K562 (cell line): Measurements from ENCODE around the gene CHRNG. TPM values are rescaled to one million over a fixed set of nuclear protein-coding genes. Genes with fewer than 3 reads are reported as not detected.

ENCODE experiments used
- ATAC-seq: fragments of 200-7000 bp; cut with Tn5 transposase; 3 replicates; pipeline ENCODE4 v1.9.1; 2020; ENCODE audit warnings: moderate library complexity
- BruUV-seq: library from RNA; stranded (reverse); fragments of 400-500 nt; replicated peaks from 2 replicates; lab custom pipeline; 2021; lab: Mats Ljungman, UMichigan
- CTCF ChIA-PET: fragments of 300-600 bp; formaldehyde crosslinking; extraction: SDS; loops from one replicate; lab custom pipeline; 2021; ENCODE audit warnings: low intra/inter-chr PET ratio; lab: Yijun Ruan, JAX
- POLR2A ChIA-PET: fragments of 300-600, 350-650 bp; sonication (Branson Sonifier 250); formaldehyde crosslinking; extraction: SDS; loops from one replicate; lab custom pipeline; 2021; ENCODE audit warnings: antibody characterized with exemption, inconsistent platforms; lab: Yijun Ruan, JAX
- DNase-seq, 4 experiments: peaks; one replicate each; pipeline versions ENCODE4 v3.0.0 to v3.0.0-alpha.2; 2011 to 2018; ENCODE audit warnings: low spot score in 3 of 4, mixed read lengths in 3 of 4; ENCODE audit errors: extremely low read depth in 1 of 4
- FAIRE-seq: peaks from 2 replicates; lab custom pipeline; 2011; peaks lifted over from hg19 to GRCh38; lab: Jason Lieb, UNC
- H2AFZ ChIP-seq: 2 replicates; pipeline ENCODE4 v1.6.0; 2011; ENCODE audit warnings: low read depth, low read length, control low read depth, inconsistent platforms
- H3K27ac ChIP-seq: fragments of 200-600 bp; 3 replicates; pipeline ENCODE4 v1.8.0; 2011; ENCODE audit warnings: low read depth, mild to moderate bottlenecking, control low read depth, inconsistent platforms, low read length, moderate library complexity, mixed read lengths; ENCODE audit errors: extremely low read depth
- H3K27me3 ChIP-seq, 2 experiments: fragments of 300-600 bp in 1 of 2; 2 replicates in 1 of 2; 3 replicates in 1 of 2; pipeline versions ENCODE4 v1.6.0 to v1.8.0; 2011; ENCODE audit warnings: inconsistent platforms in 2 of 2, low read length in 2 of 2, mild to moderate bottlenecking in 1 of 2, mixed read lengths in 1 of 2, moderate library complexity in 1 of 2; ENCODE audit not compliant: control insufficient read depth in 2 of 2, insufficient read depth in 2 of 2
- H3K36me3 ChIP-seq: fragments of 300-600 bp; 3 replicates; pipeline ENCODE4 v1.8.0; 2011; ENCODE audit warnings: mild to moderate bottlenecking, low read length, inconsistent platforms; ENCODE audit not compliant: control insufficient read depth, insufficient read depth
- H3K4me1 ChIP-seq, 2 experiments: fragments of 200-600 bp in 1 of 2; replicated peaks in 1 of 2; 2 replicates in 1 of 2; 3 replicates in 1 of 2; pipeline versions ENCODE4 v1.5.1 to v1.8.0; 2011; ENCODE audit warnings: inconsistent platforms in 2 of 2, low read length in 2 of 2, mild to moderate bottlenecking in 1 of 2, mixed read lengths in 1 of 2, moderate library complexity in 1 of 2; ENCODE audit not compliant: control insufficient read depth in 2 of 2, insufficient read depth in 2 of 2
- H3K4me2 ChIP-seq: 2 replicates; pipeline ENCODE4 v1.6.1; 2011; ENCODE audit warnings: low read length, control low read depth, inconsistent platforms, mixed read lengths; ENCODE audit not compliant: insufficient read depth
- H3K4me3 ChIP-seq: fragments of 200-600 bp; sonication (generic), shearing (Covaris generic); 2 replicates; pipeline ENCODE4 v1.5.1; 2016; ENCODE audit warnings: control low read depth, inconsistent platforms
- H3K79me2 ChIP-seq: fragments of 200-600 bp; 3 replicates; pipeline ENCODE4 v1.8.0; 2011; ENCODE audit warnings: low read length, inconsistent platforms; ENCODE audit not compliant: control insufficient read depth, insufficient read depth
- H3K9ac ChIP-seq, 2 experiments: 2 replicates each; pipeline versions ENCODE4 v1.6.0 to v1.6.1; 2011; ENCODE audit warnings: low read depth in 2 of 2, low read length in 2 of 2, control low read depth in 1 of 2, inconsistent platforms in 1 of 2, mild to moderate bottlenecking in 1 of 2, mixed read lengths in 1 of 2; ENCODE audit not compliant: insufficient read depth in 1 of 2
- H3K9me1 ChIP-seq: one replicate; pipeline ENCODE4 v1.6.0; 2011; ENCODE audit warnings: inconsistent platforms, mild to moderate bottlenecking, low read length, moderate library complexity; ENCODE audit not compliant: control insufficient read depth, insufficient read depth
- H3K9me3 ChIP-seq: replicated peaks from 2 replicates; pipeline ENCODE4 v1.5.1; 2011; ENCODE audit warnings: low read depth, low read length, inconsistent platforms; ENCODE audit not compliant: control insufficient read depth, insufficient read depth
- H4K20me1 ChIP-seq: replicated peaks from 2 replicates; pipeline ENCODE4 v1.6.1; 2011; ENCODE audit warnings: low read length, inconsistent platforms, mixed read lengths; ENCODE audit not compliant: control insufficient read depth, insufficient read depth
- CTCFL ChIP-seq: IDR thresholded peaks from 2 replicates; pipeline ENCODE4 v1.6.1; 2011; ENCODE audit warnings: borderline replicate concordance, low read depth, mild to moderate bottlenecking, moderate library complexity, low read length; ENCODE audit not compliant: insufficient read depth, poor library complexity, severe bottlenecking
- DACH1 ChIP-seq: fragments of 450-650 bp; IDR thresholded peaks from 2 replicates; pipeline ENCODE4 v1.6.1; 2018; ENCODE audit not compliant: partially characterized antibody
- EP300 ChIP-seq: IDR thresholded peaks from 2 replicates; pipeline ENCODE4 v1.6.1; 2012; ENCODE audit warnings: low read length, improper control_type of control experiment
- HNRNPUL1 ChIP-seq: fragments of 200-400 bp; formaldehyde crosslinking; IDR thresholded peaks from 2 replicates; pipeline ENCODE4 v1.6.1; 2017; ENCODE audit warnings: low read length
- NR1H2 ChIP-seq: sonication (generic); formaldehyde crosslinking; IDR thresholded peaks from 2 replicates; pipeline ENCODE4 v1.4.0; 2020; ENCODE audit warnings: mild to moderate bottlenecking, missing genetic modification reagents
- NR2F6 ChIP-seq: fragments of 450-650 bp; formaldehyde crosslinking; IDR thresholded peaks from 2 replicates; pipeline ENCODE4 v1.4.0; 2020; ENCODE audit warnings: mild to moderate bottlenecking
- PPARD ChIP-seq: fragments of 250-450 bp; sonication (Bioruptor Pico); IDR thresholded peaks from 2 replicates; pipeline ENCODE4 v1.8.0; 2022; ENCODE audit warnings: inconsistent platforms, mild to moderate bottlenecking, moderate library complexity
- PTRF ChIP-seq: fragments of 450-650 bp; IDR thresholded peaks from 2 replicates; pipeline ENCODE4 v1.6.1; 2016; ENCODE audit warnings: mild to moderate bottlenecking, missing genetic modification characterization, missing compliant biosample characterization
- RBFOX2 ChIP-seq: fragments of 200-400 bp; formaldehyde crosslinking; IDR thresholded peaks from 2 replicates; pipeline ENCODE4 v1.6.1; 2017; ENCODE audit warnings: low read depth, mild to moderate bottlenecking, low read length, moderate library complexity
- SOX6 ChIP-seq: fragments of 450-650 bp; IDR thresholded peaks from 2 replicates; pipeline ENCODE4 v1.6.1; 2014; ENCODE audit warnings: mild to moderate bottlenecking
- TAF7 ChIP-seq: fragments of 450-650 bp; IDR thresholded peaks from 2 replicates; pipeline ENCODE4 v1.6.1; 2016; ENCODE audit warnings: missing genetic modification characterization, missing compliant biosample characterization
- ZBTB43 ChIP-seq: sonication (generic); formaldehyde crosslinking; IDR thresholded peaks from 2 replicates; pipeline ENCODE4 v1.8.0; 2023; ENCODE audit warnings: mild to moderate bottlenecking, missing genetic modification reagents
- ZNF121 ChIP-seq: sonication (generic); formaldehyde crosslinking; conservative IDR thresholded peaks from 2 replicates; pipeline ENCODE4 v1.8.0; 2022; ENCODE audit warnings: missing genetic modification reagents
- ZNF232 ChIP-seq: sonication (generic); formaldehyde crosslinking; IDR thresholded peaks from 2 replicates; pipeline ENCODE4 v1.8.0; 2022; ENCODE audit warnings: mild to moderate bottlenecking, missing genetic modification reagents
- ZNF518B ChIP-seq: fragments of 250-450 bp; sonication (Bioruptor Pico); IDR thresholded peaks from 2 replicates; pipeline ENCODE4 v1.5.0; 2021; ENCODE audit warnings: mild to moderate bottlenecking, moderate library complexity
- ZNF707 ChIP-seq: fragments of 250-450 bp; sonication (Bioruptor Pico); conservative IDR thresholded peaks from 2 replicates; pipeline ENCODE4 v1.8.0; 2022; ENCODE audit warnings: inconsistent platforms, mild to moderate bottlenecking, moderate library complexity
- ZSCAN32 ChIP-seq: fragments of 450-650 bp; formaldehyde crosslinking; IDR thresholded peaks from 2 replicates; pipeline ENCODE4 v1.4.0; 2020; ENCODE audit warnings: mild to moderate bottlenecking, moderate library complexity
- WGBS: fragments of 100-300 bp; shearing (Covaris generic); methylation state at CpG from one replicate; pipeline ENCODE4 v1.1.6; 2016; ENCODE audit warnings: low coverage, mixed read lengths; ENCODE audit not compliant: insufficient coverage; ENCODE audit errors: missing lambda C conversion rate; 5-methylcytosine and 5-hydroxymethylcytosine counted together
- in situ Hi-C: fragments of 300-500 bp; cut with MboI; formaldehyde crosslinking; loops from 4 replicates; pipeline ENCODE4 v1.15.0; 2018; ENCODE audit warnings: inconsistent platforms, mixed read lengths
- intact Hi-C: fragments of 100-400 bp; cut with micrococcal nuclease; formaldehyde crosslinking; loops from 2 replicates; pipeline ENCODE4 v1.14.2; 2022
- polyA plus RNA-seq, 8 experiments: library from polyadenylated mRNA; depleted of rRNA in 4 of 8; stranded (reverse) in 5 of 8; unstranded in 3 of 8; fragments of >200 nt; fragmentation: Nextera tagmentation in 2 of 8; fragmentation: Illumina TruSeq in 1 of 8; extraction: Ambion mirVana in 2 of 8; extraction: Trizol in 1 of 8; gene quantifications; 2 replicates each; pipeline versions ENCODE4 v1.2.1 to v1.2.3, GENCODE V29; 2011 to 2014; ENCODE audit warnings: inconsistent platforms in 1 of 8, missing spikeins in 1 of 8
- total RNA-seq, 7 experiments: library from RNA; depleted of rRNA in 6 of 7; stranded (reverse); fragments of >200 nt in 6 of 7; fragmentation: Illumina TruSeq in 2 of 7; extraction: Trizol in 2 of 7; gene quantifications; 2 replicates each; pipeline versions ENCODE4 v1.2.1 to v1.2.3, GENCODE V29; 2011 to 2021; ENCODE audit warnings: low replicate concordance in 1 of 7

CHRNG gene
- total and polyA plus RNA-seq, 9 of the 15 experiments (the other 6 are each of a cell fraction or from before 2014, with no cell fraction given), result not detected

- Histone ChIP-seq H3K9me3 (no peaks in the 10 kb centered on the region), H4K20me1 (no peaks in the 10 kb centered on the region), H2AFZ (no peak overlapping the region), H3K9ac (no peak overlapping the region), H3K36me3 (no peaks in the 10 kb centered on the region), H3K4me1 (no peaks in the 10 kb centered on the region), H3K4me2 (no peak overlapping the region), H3K9me1 (no peaks in the 10 kb centered on the region), H3K4me3 (no peak overlapping the region), H3K27ac (no peak overlapping the region), H3K79me2 (no peaks in the 10 kb centered on the region), H3K27me3 (peaks cover 0 to 33% of the 10 kb centered on the region in 2 experiments; a peak in 2 of 5 replicates)
- ChIA-PET POLR2A (no interaction called here), CTCF (no interaction called here)
- intact Hi-C loops (no loop called here), in situ Hi-C loops (no loop called here)
- FAIRE-seq, result no peak
- no peak for DNase-seq
- 4% methylated on average over 8 of the region's 12 CpGs for WGBS
- no peak for ATAC-seq
- BruUV-seq, result no TSS peak
- no peak for TF ChIP-seq NR1H2 (CRISPR knock-in tag)
- TF ChIP-seq PTRF (tag), result no peak
- TF ChIP-seq EP300, result no peak
- no peak for TF ChIP-seq RBFOX2
- TF ChIP-seq PPARD (CRISPR knock-in tag), result no peak
- no peak for TF ChIP-seq ZNF707
- no peak for TF ChIP-seq ZBTB43
- TF ChIP-seq ZNF518B (CRISPR knock-in tag), result no peak
- no peak for TF ChIP-seq NR2F6 (CRISPR knock-in tag)
- no peak for TF ChIP-seq ZNF121 (CRISPR knock-in tag)
- no peak for TF ChIP-seq CTCFL
- no peak for TF ChIP-seq SOX6
- no peak for TF ChIP-seq ZSCAN32
- TF ChIP-seq HNRNPUL1, result no peak
- no peak for TF ChIP-seq ZNF232 (CRISPR knock-in tag)
- no peak for TF ChIP-seq DACH1
- TF ChIP-seq TAF7 (tag), result no peak
These were observed 48.2 kb upstream of the CHRNG start for GRCh38 chr2:232491139-232491780.
